DOHH2 (cell line): ENCODE results near the gene METTL8.

Experiments used
- H3F3A ChIP-seq: fragments of 200-600 bp; sonication (generic), shearing (Covaris generic); 2 replicates; pipeline ENCODE4 v1.6.0; 2016; ENCODE audit warnings: antibody characterized with exemption, mild to moderate bottlenecking; ENCODE audit not compliant: control insufficient read depth, insufficient read depth
- H3K27ac ChIP-seq: fragments of 200-600 bp; sonication (generic); 2 replicates; pipeline ENCODE4 v1.5.1; 2014; ENCODE audit warnings: low read depth, mild to moderate bottlenecking, low read length, moderate library complexity
- H3K27me3 ChIP-seq: fragments of 200-600 bp; sonication (generic); 2 replicates; pipeline ENCODE4 v1.6.1; 2014; ENCODE audit warnings: mild to moderate bottlenecking, low read length, mixed read lengths; ENCODE audit not compliant: control insufficient read depth
- H3K36me3 ChIP-seq: fragments of 200-600 bp; sonication (generic); 2 replicates; pipeline ENCODE4 v1.6.1; 2014; ENCODE audit warnings: mild to moderate bottlenecking, low read length, moderate library complexity, mixed read lengths; ENCODE audit not compliant: control insufficient read depth
- H3K4me1 ChIP-seq: fragments of 200-600 bp; sonication (generic); 2 replicates; pipeline ENCODE4 v1.6.1; 2014; ENCODE audit warnings: mild to moderate bottlenecking, low read length, mixed read lengths; ENCODE audit not compliant: control insufficient read depth
- H3K4me2 ChIP-seq: fragments of 200-600 bp; sonication (generic); 2 replicates; pipeline ENCODE4 v1.6.0; 2014; ENCODE audit warnings: mild to moderate bottlenecking, low read length, moderate library complexity
- H3K4me3 ChIP-seq: fragments of 200-600 bp; sonication (generic); 2 replicates; pipeline ENCODE4 v1.5.1; 2014; ENCODE audit warnings: mild to moderate bottlenecking, low read length, mixed read lengths
- H3K79me2 ChIP-seq: fragments of 200-600 bp; sonication (generic); 2 replicates; pipeline ENCODE4 v1.6.1; 2014; ENCODE audit warnings: mild to moderate bottlenecking, low read length, mixed read lengths; ENCODE audit not compliant: control insufficient read depth
- H3K9me2 ChIP-seq: fragments of 200-600 bp; sonication (generic); replicated peaks from 2 replicates; pipeline ENCODE4 v1.6.1; 2014; ENCODE audit warnings: mild to moderate bottlenecking, low read length, mixed read lengths; ENCODE audit not compliant: control insufficient read depth
- H3K9me3 ChIP-seq: fragments of 200-600 bp; sonication (generic); 2 replicates; pipeline ENCODE4 v1.6.1; 2014; ENCODE audit warnings: antibody characterized with exemption, low read length, mixed read lengths; ENCODE audit not compliant: control insufficient read depth, insufficient read depth
- H4K20me1 ChIP-seq: fragments of 200-600 bp; sonication (generic); 2 replicates; pipeline ENCODE4 v1.6.0; 2014; ENCODE audit warnings: low read depth, mild to moderate bottlenecking, antibody characterized with exemption, low read length, moderate library complexity; ENCODE audit not compliant: control insufficient read depth, insufficient read depth
- CTCF ChIP-seq: fragments of 200-600 bp; sonication (generic); IDR thresholded peaks from one replicate; pipeline ENCODE4 v1.5.1; 2014; ENCODE audit warnings: antibody characterized with exemption, mild to moderate bottlenecking, low read depth, low read length; ENCODE audit not compliant: poor library complexity, severe bottlenecking
- EZH2phosphoT487 ChIP-seq: fragments of 200-600 bp; sonication (generic); IDR thresholded peaks from 2 replicates; pipeline ENCODE4 v1.6.1; 2017; ENCODE audit warnings: borderline replicate concordance, mild to moderate bottlenecking, antibody characterized with exemption, low read length, moderate library complexity, mixed read lengths

Gene METTL8

DNA sequence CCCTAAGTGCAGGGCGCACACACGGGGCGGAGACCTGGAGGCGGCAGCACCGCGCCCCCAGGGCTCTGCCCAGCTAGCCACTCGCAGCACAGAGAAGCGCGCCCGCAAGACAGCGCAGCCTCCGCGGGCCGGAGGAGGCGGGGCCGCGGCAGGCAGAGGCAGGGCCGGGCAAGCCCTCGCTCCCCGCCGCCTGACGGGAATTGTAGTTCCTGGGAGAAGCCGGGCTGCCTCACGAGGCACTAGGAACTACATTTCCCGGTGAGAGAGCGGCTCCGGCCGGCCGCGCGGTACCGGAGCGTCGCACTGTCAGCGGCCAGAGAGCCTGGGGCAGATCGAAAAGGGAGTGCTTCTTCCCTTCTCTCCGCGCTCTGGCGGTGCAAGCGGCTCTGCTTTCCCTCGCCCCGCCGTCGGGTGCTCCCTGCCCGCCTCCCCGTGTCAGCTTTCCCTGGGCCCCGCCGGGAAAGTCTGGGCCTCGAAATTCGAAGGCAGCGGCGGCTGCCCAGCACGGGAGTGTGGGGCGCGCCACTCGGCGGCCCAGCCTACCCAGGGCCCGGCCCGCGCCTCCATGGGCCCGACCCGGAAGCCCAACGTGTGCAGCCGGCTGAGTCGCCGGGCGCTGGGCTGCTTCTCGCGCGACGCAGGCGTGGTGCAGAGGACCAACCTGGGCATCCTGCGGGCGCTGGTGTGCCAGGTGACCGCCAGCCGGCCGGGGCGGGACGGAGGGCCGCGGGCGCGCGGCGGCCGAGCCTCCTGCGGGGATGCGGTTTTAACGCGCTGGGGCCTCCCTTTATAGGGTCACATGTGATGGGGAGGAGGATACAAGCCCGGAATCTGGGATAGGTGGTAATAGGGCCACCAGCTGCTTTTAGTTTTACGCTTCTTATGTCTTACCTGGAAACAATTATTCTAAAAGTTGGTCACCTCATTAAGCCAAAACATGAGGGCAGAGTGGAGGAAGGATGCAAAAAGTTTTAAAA is 511 bp upstream of the METTL8 start, which contains the start of gene DCAF17:
TSS of gene DCAF17 (plus strand) at position 214 of the 977 bp plus-strand sequence. CDS start at position 566, 352 bp downstream.
- Histone ChIP-seq H3K27ac (peak within 1 kb of the TSS; percentile 93), H3K9me3 (peaks cover 17% of the 10 kb centered on the region), H3K9me2 (no peaks in the 10 kb centered on the region), H4K20me1 (no peaks in the 10 kb centered on the region), H3K27me3 (no peaks in the 10 kb centered on the region), H3K4me1 (peaks cover 28% of the 10 kb centered on the region), H3K4me2 (peak within 1 kb of the TSS; percentile 91), H3K79me2 (peaks cover 79% of the 10 kb centered on the region), H3K4me3 (peak within 1 kb of the TSS; percentile 82), H3K36me3 (peaks cover 61% of the 10 kb centered on the region), H3F3A (peaks cover 6% of the 10 kb centered on the region)
- peak; percentile 21 for TF ChIP-seq CTCF
- no peak for TF ChIP-seq EZH2phosphoT487

- Histone ChIP-seq H4K20me1 (no peaks in the 10 kb centered on the region), H3K27ac (peak overlapping the region; percentile 93), H3K9me3 (peaks cover 20% of the 10 kb centered on the region), H3K79me2 (peaks cover 79% of the 10 kb centered on the region), H3F3A (peaks cover 6% of the 10 kb centered on the region), H3K4me1 (peaks cover 28% of the 10 kb centered on the region), H3K27me3 (no peaks in the 10 kb centered on the region), H3K4me2 (peak overlapping the region; percentile 87), H3K9me2 (no peaks in the 10 kb centered on the region), H3K4me3 (peak overlapping the region; percentile 82), H3K36me3 (peaks cover 53% of the 10 kb centered on the region)
- TF ChIP-seq CTCF: no peak
- TF ChIP-seq EZH2phosphoT487: no peak
These were observed 624 bp downstream of the METTL8 start for GRCh38 chr2:171432969-171433762.

DNA sequence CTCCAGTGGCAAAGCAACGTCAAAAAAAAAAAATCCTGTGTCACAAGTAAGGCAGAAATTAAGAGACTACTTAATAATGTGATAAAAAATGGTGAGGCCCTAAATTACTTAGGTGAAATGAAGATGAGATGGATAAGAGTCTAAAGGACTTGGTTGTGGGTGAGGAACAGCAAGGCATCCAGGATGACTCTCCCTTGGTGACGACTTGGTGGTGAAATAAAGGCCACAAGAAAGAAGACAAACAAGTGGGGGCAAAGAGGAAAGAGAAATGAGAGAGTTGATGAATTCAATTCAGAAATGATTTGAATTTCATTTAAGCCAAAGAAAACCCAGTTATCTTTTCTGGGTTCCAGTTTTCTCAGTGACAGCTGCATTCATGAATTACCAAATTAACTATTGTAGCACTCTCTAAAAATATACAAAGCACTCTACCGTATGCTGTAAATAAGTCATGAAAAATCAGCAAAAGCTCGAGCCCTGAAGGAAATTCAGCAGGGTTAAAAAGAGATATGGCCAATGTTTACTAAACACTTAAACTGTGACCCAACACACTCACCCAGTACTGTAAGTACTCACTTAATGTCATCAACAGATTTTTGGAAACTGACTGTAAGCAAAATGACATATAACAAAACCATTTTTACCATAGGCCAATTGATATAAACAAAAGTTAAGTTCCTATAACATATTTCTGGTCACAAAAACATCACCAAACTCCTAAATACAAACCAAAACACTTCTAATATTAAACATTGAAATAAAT is 1.4 kb downstream of the METTL8 start:
- peaks cover 20% of the 10 kb centered on the region for H3K9me3 ChIP-seq
- peaks cover 74% of the 10 kb centered on the region for H3K79me2 ChIP-seq
- no peaks in the 10 kb centered on the region for H3K27me3 ChIP-seq
- peaks cover 46% of the 10 kb centered on the region for H3K36me3 ChIP-seq
- H3K27ac ChIP-seq: peak overlapping the region; percentile 93
- H3K4me3 ChIP-seq: peak overlapping the region; percentile 82
- H3F3A ChIP-seq: peaks cover 6% of the 10 kb centered on the region
- TF ChIP-seq EZH2phosphoT487: no peak
- no peak for TF ChIP-seq CTCF
- H3K4me2 ChIP-seq: peak overlapping the region; percentile 87
- H3K4me1 ChIP-seq: peaks cover 28% of the 10 kb centered on the region
- no peaks in the 10 kb centered on the region for H4K20me1 ChIP-seq
- H3K9me2 ChIP-seq: no peaks in the 10 kb centered on the region
